NCI-H460 (cell line): ENCODE measurements around the gene PCDH9. TPM values are rescaled to one million over a fixed set of nuclear protein-coding genes. Genes with fewer than 3 reads are reported as not detected.

ENCODE experiments used
- DNase-seq: peaks from one replicate; pipeline ENCODE4 v3.0.0-alpha.2; 2016; ENCODE audit warnings: low read depth; ENCODE audit errors: extremely low read depth
- total RNA-seq: library from RNA; depleted of rRNA; stranded (reverse); fragments of >200 nt; shearing (Covaris generic); gene quantifications from 2 replicates; pipeline ENCODE4 v1.2.3, GENCODE V29; 2014

PCDH9 gene
- total RNA-seq, 1 experiment from 2014 or later = 3.0 TPM

DNA sequence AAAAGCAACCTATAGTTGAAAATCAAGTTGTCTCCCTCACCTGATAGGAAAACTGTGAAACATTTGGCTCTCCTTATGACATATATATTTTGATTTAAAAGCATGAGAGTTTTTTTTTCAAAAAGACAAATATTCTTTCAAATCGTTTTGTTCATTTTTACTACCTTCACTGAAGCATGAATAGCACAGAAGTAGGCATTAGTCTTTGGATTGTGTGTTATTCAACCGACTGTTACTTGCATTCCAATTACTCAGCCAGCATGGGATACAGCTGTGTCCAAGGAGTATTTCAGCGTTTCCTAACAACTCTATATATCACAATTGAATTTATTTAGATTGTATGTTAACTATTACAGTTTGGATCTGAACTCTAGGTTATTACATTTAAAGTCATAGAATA lies 135.2 kb downstream of the PCDH9 start:
- no peak for DNase-seq

DNA sequence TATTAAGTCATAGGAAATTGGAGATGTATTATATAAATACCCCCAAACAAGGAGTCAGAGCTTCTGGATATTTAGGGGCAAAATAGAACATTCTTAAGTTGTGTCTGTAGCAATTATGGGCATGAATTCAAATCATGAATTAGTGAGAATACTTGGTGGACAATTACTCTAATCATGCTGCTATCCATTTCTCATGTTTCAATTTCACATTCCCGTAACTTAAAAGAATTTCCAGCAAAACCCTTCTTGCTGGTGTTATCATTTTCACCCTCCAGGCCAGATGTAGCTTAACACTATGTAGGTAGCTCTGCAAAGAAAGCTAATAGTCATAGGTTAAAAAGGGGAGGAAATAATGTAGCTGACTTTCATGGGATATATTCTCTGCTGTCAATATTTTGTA lies 136.1 kb downstream of the PCDH9 start:
- DNase-seq = no peak

DNA sequence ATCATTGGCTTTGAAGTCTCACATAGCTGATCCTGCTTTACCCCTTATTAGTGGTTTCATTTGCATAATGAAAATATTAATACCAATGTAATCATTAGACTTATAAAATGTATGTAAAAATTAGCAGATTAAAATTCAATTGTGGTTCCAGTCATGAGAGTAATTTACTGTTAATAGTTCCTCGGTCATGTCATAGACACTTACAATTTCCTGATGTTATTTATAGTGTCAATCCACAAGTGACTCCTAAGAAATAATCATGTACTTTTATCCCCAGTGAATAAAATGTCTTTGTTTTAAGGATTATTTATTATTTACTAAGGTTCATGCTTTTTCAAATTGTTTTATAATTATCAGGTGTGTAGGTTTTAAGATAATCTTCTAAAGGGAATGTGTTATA lies 138.5 kb downstream of the PCDH9 start:
- no peak for DNase-seq

DNA sequence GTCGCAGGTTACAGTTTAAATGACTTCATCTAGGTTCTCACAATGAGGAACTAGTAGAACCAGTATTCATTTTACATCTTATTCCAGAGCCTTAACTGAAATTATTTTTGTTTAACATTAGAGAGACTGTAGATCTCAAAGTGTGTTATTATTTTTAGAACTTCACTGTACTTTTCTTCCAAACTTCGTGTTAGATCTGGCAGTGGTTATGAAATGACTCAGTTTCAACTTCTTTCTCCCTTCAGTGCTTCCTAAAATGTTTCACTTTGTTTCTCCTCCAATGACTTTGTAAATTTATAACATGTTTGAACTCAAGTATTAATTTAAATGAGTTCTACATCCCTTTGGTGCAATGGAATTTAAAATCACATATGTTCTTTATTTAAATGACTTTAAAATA lies 139.3 kb downstream of the PCDH9 start:
- DNase-seq = no peak

DNA sequence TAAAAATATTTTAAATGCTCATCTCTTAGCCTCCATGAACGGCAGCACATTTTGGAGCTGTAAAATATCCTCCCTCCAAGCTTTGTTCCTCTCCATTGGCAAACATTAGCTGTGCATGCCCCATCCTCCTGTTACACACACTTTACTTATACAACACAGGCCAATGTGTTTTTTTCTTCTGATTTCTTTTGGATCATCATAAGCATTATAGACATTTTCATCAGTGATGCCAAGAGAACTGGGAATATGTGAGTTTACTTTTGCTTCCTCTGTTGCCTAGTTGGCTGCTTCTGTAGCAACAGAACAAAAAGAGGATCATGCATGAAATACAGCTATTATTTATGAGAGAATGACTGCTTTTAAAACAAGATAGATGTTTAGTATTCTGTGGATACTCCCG lies 142.6 kb downstream of the PCDH9 start:
- no peak for DNase-seq

DNA sequence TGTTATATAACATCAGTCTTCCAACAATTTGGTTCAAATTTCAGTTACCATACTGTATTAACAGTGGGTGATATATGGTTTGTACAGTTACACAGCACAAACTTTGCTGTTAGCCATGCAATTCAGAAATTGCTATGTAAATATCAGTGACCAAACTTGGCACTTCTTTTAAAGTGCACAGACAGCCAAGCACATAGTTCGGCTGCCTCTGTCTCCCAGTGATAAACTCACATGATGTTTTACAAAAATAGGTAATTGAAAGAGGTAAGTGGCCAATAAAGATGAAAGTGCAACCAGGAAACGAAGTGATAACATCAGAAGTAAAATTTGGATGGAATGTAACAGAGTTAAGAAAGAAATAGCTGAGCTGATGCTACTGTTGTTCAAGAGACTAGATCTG lies 143.9 kb downstream of the PCDH9 start:
- no peak for DNase-seq

DNA sequence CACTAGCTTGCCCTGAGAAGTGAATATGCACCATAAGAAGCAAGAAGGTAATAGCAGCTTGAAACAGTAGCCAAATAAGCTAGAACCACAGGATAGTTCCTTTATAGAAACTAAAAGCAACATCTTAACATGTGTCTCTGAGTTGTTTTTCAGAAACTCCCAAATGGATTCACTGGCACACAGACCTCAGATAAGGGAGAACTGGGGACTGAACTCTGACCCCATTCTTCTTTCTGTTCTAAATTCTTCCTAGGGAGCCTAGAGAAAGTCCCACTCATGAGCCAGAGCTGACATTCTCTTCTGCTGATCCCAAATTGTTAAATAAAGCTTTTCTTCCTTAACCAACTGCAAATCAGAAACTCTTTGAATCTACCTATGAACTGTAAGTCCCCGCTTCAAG lies 146.1 kb downstream of the PCDH9 start:
- no peak for DNase-seq

DNA sequence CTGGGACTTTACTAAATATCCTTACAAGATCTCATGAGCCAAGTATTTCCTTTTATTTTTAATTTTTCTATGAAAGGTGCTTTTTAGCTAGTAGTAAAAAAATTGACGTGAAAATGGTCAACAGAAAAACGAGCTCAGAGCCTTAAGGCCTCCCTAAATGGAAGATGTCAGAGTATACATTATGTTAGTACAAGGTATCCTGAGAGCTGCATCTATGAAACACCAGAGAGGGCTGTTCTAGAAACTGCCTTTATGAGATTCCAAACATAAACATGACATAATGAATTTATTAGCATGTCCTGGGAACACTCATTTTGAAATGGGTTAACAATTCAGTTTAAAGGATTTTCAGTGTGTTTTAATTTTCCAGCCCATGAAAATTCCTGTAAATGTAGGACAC lies 146.6 kb downstream of the PCDH9 start:
- DNase-seq = no peak

DNA sequence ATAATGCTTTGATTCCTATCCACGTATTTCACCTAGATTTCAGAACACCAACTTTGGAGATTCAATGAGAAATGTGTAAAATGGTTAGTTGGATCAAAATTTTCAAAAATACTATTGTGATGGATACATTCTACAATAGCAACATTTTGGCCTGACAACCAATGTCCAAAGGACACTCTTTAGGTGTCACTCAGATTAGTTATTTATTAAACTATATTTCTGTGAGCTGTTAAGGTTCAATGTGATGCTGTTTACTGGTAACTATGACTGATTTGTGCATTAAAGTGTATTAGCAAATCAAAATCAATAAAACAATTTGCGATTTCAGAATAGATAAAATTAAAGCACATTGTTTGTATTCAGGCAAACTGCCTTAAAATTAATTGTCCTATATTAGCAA lies 149.8 kb downstream of the PCDH9 start:
- DNase-seq = no peak

DNA sequence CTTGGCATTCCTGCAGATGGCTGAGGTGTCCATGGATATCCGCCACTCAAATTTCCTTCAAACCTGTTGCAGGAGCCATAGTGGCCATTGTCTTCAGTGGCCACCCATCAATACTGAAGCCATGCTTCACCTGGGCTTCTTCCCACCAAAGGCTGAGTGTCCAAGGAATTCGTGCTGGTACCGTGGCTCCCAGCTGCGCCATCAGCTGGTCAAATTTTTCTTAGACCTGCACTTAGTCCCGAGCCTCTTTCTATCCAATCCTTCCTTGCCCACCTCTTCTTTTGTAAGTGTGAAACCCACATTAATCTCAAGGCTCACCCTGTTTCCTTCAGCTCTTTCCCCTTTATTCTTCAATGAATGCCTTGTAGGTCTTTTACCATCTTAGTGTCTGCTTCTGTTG lies 152.1 kb downstream of the PCDH9 start:
- DNase-seq = no peak

DNA sequence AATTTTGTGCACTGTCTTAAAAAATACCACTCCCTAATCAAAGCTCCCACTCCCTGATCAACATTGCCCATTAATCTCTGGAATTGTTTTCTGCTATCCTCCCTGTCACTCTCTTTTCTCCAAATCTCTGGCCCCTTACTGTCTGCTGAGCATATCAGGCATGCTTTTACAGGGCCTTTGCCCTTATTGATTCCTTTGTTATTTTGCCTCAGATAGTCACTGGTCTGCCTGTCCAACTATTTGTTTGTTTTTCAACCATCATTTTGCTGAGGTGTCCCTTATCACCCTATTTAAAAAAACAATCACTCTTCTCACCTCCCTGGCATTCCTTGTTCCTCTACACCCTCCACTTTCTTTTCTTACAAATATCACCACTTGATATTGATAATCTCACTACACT lies 153.0 kb downstream of the PCDH9 start:
- no peak for DNase-seq

DNA sequence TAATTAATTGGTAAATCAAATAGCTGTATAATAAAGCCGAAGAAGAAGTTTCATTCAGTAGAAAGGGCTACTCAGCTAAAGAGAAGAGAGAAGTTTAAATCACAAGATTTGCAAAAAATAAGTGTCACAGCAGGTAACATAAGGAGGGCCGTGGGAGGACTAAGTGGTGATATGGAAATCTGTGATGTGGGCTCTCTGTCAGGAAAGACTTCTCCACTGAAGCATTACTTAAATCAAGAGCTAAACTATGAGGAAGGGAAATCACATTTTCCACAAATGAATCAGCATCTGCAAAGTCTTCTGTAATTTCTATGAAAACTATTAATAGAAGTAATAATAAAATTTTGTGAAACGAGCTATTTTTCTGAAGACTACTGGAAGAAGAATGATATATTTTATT lies 153.8 kb downstream of the PCDH9 start:
- DNase-seq = no peak

DNA sequence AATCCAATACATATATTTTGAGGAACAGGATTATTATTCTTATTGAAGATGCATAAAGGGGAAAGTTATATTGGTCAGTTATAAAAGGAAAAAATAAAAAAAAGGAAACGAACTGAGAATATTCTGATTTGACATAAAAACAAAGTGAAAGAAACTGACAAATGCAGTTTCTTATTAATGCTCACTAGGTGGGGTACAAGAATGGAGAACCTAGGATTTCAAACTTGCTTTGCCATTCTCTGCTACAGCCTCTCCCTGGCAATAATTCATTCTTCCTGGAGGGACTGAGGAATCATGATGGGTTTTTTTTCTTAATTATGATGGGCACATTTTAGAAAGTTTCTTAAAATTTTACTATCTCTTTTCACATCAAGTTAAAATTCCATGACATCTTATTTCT lies 154.9 kb downstream of the PCDH9 start:
- no peak for DNase-seq

DNA sequence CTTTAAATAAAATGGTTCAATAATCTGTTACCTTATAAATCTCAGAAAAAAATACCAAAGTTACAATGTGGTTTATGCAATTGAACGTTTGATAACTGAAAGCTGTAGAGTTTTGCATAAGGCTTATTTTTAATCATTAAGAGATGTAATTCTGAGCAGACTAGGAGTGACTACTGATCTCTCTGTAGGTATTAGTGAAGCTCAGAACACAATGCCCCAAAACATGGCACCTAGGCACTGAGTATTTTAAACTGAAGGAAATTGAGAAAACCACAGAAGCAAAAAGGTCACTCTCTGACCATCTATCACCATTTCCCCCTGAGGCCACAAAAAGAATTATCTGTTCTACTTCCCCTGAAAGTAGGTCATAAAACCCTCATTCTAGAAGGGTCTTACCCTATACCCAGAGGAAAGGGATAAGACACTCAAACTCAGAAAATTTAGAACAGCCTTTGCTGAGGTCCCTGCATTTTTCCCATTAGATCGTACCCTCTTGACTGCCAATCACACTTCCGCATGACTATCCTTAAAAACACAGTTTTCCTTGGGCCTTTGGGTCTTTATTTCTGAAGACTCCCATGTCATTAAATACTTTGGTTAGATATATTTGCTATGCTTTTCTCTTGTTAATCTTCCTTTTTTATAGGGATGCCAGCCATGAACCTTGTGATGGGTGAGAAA lies 158.1 kb downstream of the PCDH9 start:
- DNase-seq = no peak

DNA sequence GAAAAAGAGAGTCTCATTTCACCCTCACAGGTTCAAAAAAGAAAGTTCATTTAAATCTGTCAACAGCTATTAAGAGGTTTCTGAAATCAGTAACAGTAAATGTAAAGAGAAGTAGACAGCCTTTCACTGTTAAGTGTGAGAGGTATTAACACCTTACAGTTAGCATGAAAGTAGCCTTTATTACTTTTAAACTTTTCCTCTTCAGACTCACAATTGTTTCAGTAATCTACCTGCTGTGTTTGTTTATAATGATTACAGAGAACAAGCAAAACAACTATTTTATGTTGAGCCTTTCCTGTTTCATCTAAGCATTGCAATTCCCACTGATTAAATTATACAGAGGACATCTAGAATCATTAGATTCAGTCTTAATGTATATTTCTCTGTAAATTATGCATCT lies 159.8 kb downstream of the PCDH9 start:
- DNase-seq = no peak

DNA sequence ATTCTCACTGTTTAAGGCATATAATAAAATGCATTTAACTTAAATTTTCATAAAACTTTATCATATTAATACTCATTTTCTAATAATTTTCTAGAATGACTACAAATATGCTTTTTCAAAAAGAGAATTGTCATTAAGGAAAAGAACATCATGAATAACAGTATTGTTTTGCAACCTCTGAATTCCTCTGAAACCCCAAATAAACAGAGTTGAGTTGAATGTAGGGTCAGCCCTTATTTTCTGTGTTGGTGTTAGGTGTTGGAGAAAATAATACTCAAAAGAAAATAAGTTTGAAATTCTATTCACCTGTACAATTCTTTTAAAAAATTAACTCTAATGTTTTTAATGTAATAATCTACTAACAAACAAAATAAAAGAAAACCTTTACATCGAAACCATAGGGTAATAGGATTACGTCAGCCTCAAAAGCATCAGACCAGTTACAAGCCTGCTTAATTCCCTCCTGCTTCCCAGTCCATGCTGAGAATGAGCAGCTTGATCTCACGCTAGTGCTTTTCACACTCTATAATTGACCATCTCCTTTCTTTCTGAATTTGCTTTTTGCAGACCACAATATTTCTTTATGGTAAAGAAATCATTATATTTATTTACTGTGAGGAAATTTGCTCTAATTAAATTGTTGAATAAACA lies 160.9 kb downstream of the PCDH9 start:
- no peak for DNase-seq

DNA sequence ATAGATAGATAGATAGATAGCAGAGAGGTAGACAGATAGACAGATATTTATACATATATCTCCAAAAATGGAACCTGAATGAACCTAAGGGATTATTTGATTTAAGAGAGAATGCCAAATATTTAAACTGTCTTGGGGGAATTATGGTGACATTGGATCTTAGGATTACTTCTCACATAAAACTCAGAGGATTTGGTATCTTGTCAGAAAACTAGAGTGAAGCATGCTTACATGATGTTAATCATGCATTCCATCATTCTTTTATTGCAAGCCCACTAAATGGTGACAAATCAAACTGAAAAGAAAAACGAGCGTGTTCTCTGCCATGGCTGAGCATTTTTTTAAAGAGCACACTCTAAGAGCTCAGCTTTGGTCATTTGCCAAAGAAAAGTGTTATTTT lies 165.2 kb downstream of the PCDH9 start:
- DNase-seq = no peak

DNA sequence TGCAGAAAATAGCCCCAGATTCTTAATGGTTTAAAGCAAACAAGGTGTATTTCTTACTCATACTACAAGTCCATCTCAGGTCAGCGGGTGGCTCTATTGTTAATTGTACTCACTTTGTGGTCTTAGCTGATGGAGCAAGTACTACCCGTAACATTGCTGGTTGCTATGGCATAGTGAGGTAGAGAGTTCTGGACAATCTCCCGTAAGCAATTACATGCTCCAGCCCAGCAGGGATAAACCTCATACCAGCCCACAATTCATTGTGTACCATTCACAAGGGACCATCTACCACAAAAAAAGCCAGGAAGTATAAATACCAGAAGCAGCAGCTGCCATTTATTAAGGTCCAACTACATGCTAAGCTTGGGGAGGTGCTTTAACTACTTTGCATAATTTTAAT lies 167.1 kb downstream of the PCDH9 start:
- no peak for DNase-seq

DNA sequence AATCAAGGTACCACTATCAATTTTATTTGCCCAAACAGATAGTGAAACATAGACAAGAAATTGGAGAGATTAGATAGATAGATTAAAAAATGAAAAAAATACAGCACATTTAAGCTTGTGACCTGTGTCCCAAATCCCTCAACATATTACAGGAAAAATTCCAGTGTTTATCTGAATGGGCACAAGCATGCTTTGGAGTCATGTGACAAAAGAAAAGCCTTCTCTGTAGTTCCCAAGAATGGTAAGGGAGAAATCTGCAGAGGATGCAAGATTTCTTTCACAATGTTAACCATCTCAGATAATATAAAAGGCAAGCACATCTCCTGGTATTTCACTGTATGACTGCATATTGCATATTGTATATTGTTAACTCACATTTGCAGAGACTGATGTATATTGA lies 168.0 kb downstream of the PCDH9 start:
- DNase-seq = no peak

DNA sequence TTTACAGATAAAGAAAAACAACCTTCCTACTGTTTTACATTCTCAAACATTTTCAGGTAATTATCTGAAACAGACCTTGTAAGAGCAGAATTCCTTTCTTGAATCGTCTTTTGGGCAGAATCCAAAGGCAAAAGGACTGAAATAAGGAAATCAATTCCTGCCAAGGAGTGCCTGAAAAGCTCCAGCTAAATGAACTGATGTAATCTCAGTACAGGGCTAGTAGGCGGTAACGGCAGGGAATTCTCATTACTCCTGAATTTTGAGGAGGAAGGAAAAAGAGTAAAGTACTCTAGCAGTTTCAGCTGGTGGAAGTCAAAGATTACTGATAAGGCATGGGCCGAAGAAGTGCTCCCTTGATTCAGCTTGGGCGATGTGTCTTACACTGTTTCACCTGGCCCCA lies 168.4 kb downstream of the PCDH9 start:
- DNase-seq = no peak

DNA sequence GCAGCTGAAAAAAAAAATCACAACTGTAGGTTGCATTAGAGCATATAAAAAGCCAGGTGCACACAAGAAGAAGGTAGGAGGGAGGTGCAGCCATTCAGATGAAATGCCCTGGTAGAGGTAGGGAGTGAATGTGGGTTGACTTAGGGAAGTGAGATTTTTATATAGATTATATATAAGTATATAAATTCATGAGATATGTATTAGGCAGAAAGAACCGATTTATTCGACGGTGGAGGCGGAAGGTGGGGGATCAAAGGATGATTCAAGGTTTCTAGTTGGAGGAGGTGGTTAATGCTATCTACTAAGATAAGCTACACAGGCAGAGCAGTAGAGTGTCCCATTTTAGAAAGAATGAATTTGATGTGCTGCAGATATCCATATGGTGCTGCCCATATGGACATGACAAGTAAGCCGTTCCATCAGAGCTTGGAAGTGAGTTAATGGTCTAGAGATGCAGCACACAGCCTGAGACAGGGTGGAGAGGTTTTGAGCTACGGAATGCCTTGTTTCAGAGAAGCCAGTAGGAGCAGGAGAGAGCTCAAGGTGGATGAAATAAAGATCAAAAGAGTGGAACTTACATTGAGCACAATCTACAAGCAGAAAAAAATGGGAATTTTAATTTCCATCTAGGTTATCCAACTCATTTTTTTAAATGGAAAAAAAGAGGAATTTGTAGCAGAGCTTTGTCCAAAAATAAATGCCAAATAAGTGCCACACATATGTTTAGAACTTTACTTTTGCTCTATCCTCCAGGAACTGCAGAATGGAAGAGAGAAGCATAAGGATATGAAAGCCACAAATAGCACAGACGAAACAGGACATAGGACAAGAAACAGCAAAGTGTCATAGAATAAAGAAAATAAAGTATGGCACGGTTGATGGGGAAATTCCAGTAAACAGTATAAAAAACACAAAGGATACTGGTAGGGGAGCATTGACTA lies 177.3 kb downstream of the PCDH9 start:
- no peak for DNase-seq

DNA sequence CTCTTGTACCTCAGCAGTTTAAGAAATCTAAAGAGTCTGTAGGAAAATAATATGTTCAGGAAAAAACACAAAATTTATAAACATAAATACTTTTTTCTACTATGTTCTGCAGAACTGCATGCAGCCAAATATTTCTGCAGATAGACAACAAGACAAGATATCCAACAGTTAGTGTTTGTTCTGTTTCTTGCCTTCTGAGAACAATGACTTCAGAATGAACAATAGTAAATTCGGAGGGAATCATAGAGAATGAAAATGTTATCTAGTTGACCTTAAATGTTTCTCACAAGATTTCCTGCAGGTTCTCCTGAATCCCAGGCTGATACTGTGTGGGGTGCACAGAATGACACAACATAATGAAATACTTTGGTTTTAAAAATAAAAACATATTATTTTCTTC lies 180.4 kb downstream of the PCDH9 start:
- no peak for DNase-seq
